Spleen (tissue), 7 donors: Measurements from ENCODE around the gene SMO.

Experiments used
- POLR2A ChIP-seq, 3 donors: fragments of 450-650 bp; IDR thresholded peaks; one replicate each; pipeline ENCODE4 v1.5.1; 2017; ENCODE audit warnings: antibody characterized with exemption in 3 of 3, mild to moderate bottlenecking in 1 of 3
- TF ChIP-seq, protein P1 (sequence below), 11 experiments: fragments of 200-600 bp in 7 of 11; fragments of 450-650 bp in 4 of 11; sonication (generic) in 4 of 11; IDR thresholded peaks in 8 of 11; conservative IDR thresholded peaks in 3 of 11; 1 replicate in 7 of 11; 2 replicates in 4 of 11; pipeline versions ENCODE4 v1.4.0 to v1.8.0; 2016 to 2021; ENCODE audit warnings: antibody characterized with exemption in 11 of 11, inconsistent platforms in 4 of 11, mild to moderate bottlenecking in 1 of 11
- donor health status: DM: no; HTN: no; CAD: no; lungs with moderate emphysema.
- donor health status: DM: no; HTN: no; CAD: no.
- donor health status: DM: no; HTN: no; CAD: no.

DNA sequence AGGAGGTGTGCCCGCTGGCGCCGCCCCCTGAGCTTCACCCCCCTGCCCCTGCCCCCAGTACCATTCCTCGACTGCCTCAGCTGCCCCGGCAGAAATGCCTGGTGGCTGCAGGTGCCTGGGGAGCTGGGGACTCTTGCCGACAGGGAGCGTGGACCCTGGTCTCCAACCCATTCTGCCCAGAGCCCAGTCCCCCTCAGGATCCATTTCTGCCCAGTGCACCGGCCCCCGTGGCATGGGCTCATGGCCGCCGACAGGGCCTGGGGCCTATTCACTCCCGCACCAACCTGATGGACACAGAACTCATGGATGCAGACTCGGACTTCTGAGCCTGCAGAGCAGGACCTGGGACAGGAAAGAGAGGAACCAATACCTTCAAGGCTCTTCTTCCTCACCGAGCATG, 23.7 kb downstream of the SMO start:
- no peak for TF ChIP-seq POLR2A (IDR thresholded peaks at IDR 0.05)
- TF ChIP-seq, protein P1, sequence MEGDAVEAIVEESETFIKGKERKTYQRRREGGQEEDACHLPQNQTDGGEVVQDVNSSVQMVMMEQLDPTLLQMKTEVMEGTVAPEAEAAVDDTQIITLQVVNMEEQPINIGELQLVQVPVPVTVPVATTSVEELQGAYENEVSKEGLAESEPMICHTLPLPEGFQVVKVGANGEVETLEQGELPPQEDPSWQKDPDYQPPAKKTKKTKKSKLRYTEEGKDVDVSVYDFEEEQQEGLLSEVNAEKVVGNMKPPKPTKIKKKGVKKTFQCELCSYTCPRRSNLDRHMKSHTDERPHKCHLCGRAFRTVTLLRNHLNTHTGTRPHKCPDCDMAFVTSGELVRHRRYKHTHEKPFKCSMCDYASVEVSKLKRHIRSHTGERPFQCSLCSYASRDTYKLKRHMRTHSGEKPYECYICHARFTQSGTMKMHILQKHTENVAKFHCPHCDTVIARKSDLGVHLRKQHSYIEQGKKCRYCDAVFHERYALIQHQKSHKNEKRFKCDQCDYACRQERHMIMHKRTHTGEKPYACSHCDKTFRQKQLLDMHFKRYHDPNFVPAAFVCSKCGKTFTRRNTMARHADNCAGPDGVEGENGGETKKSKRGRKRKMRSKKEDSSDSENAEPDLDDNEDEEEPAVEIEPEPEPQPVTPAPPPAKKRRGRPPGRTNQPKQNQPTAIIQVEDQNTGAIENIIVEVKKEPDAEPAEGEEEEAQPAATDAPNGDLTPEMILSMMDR (IDR thresholded peaks at IDR 0.05 in 8 of 11, conservative IDR thresholded peaks at IDR 0.05 in 3 of 11) = no peak
